ENCODE results near the gene C6orf163.

DNA sequence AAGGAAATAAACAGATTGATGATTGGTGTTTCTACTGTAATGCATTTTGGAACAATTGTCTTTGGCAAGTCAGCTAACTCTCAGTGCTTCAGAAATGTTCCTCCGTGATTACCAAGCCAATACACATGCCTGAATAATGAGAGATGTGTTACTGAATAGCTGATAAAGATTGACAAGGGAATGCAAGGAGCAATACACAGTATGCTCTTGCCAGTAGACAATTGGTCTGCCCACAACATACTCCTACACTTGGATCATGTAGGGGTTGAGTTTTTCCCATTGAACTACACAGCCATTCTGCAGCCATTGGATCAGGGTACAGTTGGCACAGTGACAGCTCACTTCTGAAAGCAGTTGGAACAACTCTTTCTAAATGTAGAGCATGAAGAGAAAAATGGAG, 9.9 kb upstream of the C6orf163 start:
- no peak for TF ChIP-seq SIN3A (IDR thresholded peaks at IDR 0.05; ENCODE audit: borderline replicate concordance, insufficient read depth, low read length)
- TF ChIP-seq, protein P1, sequence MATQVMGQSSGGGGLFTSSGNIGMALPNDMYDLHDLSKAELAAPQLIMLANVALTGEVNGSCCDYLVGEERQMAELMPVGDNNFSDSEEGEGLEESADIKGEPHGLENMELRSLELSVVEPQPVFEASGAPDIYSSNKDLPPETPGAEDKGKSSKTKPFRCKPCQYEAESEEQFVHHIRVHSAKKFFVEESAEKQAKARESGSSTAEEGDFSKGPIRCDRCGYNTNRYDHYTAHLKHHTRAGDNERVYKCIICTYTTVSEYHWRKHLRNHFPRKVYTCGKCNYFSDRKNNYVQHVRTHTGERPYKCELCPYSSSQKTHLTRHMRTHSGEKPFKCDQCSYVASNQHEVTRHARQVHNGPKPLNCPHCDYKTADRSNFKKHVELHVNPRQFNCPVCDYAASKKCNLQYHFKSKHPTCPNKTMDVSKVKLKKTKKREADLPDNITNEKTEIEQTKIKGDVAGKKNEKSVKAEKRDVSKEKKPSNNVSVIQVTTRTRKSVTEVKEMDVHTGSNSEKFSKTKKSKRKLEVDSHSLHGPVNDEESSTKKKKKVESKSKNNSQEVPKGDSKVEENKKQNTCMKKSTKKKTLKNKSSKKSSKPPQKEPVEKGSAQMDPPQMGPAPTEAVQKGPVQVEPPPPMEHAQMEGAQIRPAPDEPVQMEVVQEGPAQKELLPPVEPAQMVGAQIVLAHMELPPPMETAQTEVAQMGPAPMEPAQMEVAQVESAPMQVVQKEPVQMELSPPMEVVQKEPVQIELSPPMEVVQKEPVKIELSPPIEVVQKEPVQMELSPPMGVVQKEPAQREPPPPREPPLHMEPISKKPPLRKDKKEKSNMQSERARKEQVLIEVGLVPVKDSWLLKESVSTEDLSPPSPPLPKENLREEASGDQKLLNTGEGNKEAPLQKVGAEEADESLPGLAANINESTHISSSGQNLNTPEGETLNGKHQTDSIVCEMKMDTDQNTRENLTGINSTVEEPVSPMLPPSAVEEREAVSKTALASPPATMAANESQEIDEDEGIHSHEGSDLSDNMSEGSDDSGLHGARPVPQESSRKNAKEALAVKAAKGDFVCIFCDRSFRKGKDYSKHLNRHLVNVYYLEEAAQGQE (IDR thresholded peaks at IDR 0.05; ENCODE audit: insufficient read depth in 1 of 2, low read depth in 2 of 2, low read length in 2 of 2): no peak
- no peak for TF ChIP-seq POLR2AphosphoS5 (IDR thresholded peaks at IDR 0.05; ENCODE audit: low read depth, low read length)
